WTC11 (cell line): ENCODE data around the gene CEP57L1. TPM values are rescaled to one million over a fixed set of nuclear protein-coding genes. Genes with fewer than 3 reads are reported as not detected.

Source experiments
- ATAC-seq: fragments of 200-7000 bp; cut with Tn5 transposase; 2 replicates; pipeline ENCODE4 v1.10.0; 2021; ENCODE audit warnings: mild to moderate bottlenecking, moderate library complexity
- CTCF ChIA-PET: fragments of 300-600 bp; sonication (Branson Sonifier 250); formaldehyde crosslinking; loops from one replicate; lab custom pipeline; 2021; ENCODE audit warnings: antibody characterized with exemption; lab: Charles Lee
- POLR2A ChIA-PET: fragments of 350-600 bp; sonication (Branson Sonifier 250); formaldehyde crosslinking; loops from one replicate; lab custom pipeline; 2021; ENCODE audit warnings: antibody characterized with exemption; lab: Charles Lee
- DNase-seq: peaks from one replicate; pipeline ENCODE4 v3.0.0; 2021; ENCODE audit warnings: low spot score
- H3K27ac Mint-ChIP-seq: 2 replicates; pipeline ENCODE4 v1.8.0; 2021; ENCODE audit warnings: mixed read lengths
- H3K27me3 Mint-ChIP-seq: 2 replicates; pipeline ENCODE4 v1.8.0; 2021; ENCODE audit warnings: low read depth, mild to moderate bottlenecking, moderate library complexity, mixed read lengths
- H3K36me3 Mint-ChIP-seq: 2 replicates; pipeline ENCODE4 v1.8.0; 2021; ENCODE audit warnings: mixed read lengths
- H3K4me1 Mint-ChIP-seq: 2 replicates; pipeline ENCODE4 v1.8.0; 2022; ENCODE audit warnings: mixed read lengths
- H3K4me3 Mint-ChIP-seq: 2 replicates; pipeline ENCODE4 v1.8.0; 2021; ENCODE audit warnings: mild to moderate bottlenecking, moderate library complexity, mixed read lengths
- H3K9me3 Mint-ChIP-seq: 2 replicates; pipeline ENCODE4 v1.8.0; 2021; ENCODE audit warnings: mixed read lengths
- CREB1 ChIP-seq: sonication (generic); formaldehyde crosslinking; IDR thresholded peaks from 2 replicates; pipeline ENCODE4 v1.8.0; 2023; ENCODE audit warnings: mild to moderate bottlenecking, missing genetic modification reagents
- E2F1 ChIP-seq: sonication (generic); formaldehyde crosslinking; IDR thresholded peaks from 2 replicates; pipeline ENCODE4 v1.8.0; 2022; ENCODE audit warnings: mild to moderate bottlenecking, missing genetic modification reagents
- EMX1 ChIP-seq: fragments of 250-450 bp; sonication (Bioruptor Pico); IDR thresholded peaks from 2 replicates; pipeline ENCODE4 v1.8.0; 2021; ENCODE audit warnings: mild to moderate bottlenecking
- ESRRA ChIP-seq: sonication (generic); formaldehyde crosslinking; IDR thresholded peaks from 2 replicates; pipeline ENCODE4 v1.8.1; 2022; ENCODE audit warnings: mild to moderate bottlenecking, missing genetic modification reagents, borderline replicate concordance
- FOXJ3 ChIP-seq: sonication (generic); formaldehyde crosslinking; IDR thresholded peaks from 2 replicates; pipeline ENCODE4 v1.9.0; 2021; ENCODE audit warnings: missing genetic modification reagents, mild to moderate bottlenecking, borderline replicate concordance
- FOXP1 ChIP-seq: sonication (generic); formaldehyde crosslinking; IDR thresholded peaks from 2 replicates; pipeline ENCODE4 v1.8.0; 2022; ENCODE audit warnings: missing genetic modification reagents, mild to moderate bottlenecking, moderate library complexity, borderline replicate concordance
- GABPB1 ChIP-seq: sonication (generic); formaldehyde crosslinking; IDR thresholded peaks from 2 replicates; pipeline ENCODE4 v1.8.1; 2023; ENCODE audit warnings: mild to moderate bottlenecking, missing genetic modification reagents
- JAZF1 ChIP-seq: fragments of 250-450 bp; sonication (Bioruptor Pico); IDR thresholded peaks from 2 replicates; pipeline ENCODE4 v1.9.0; 2021; ENCODE audit warnings: moderate library complexity, mild to moderate bottlenecking, inconsistent platforms
- KAT7 ChIP-seq: sonication (generic); formaldehyde crosslinking; IDR thresholded peaks from 2 replicates; pipeline ENCODE4 v1.8.1; 2023; ENCODE audit warnings: missing genetic modification reagents, mild to moderate bottlenecking, borderline replicate concordance
- MAX ChIP-seq: sonication (generic); formaldehyde crosslinking; IDR thresholded peaks from 2 replicates; pipeline ENCODE4 v1.8.0; 2022; ENCODE audit warnings: mild to moderate bottlenecking, missing genetic modification reagents
- NFE2L1 ChIP-seq: sonication (generic); formaldehyde crosslinking; IDR thresholded peaks from 2 replicates; pipeline ENCODE4 v1.8.1; 2023; ENCODE audit warnings: missing genetic modification reagents
- NFYB ChIP-seq: sonication (generic); formaldehyde crosslinking; conservative IDR thresholded peaks from 2 replicates; pipeline ENCODE4 v1.8.0; 2022; ENCODE audit warnings: low read depth, missing genetic modification reagents
- NR2C2 ChIP-seq: sonication (generic); formaldehyde crosslinking; IDR thresholded peaks from 2 replicates; pipeline ENCODE4 v1.8.0; 2022; ENCODE audit warnings: mild to moderate bottlenecking, missing genetic modification reagents
- PRDM15 ChIP-seq: sonication (generic); formaldehyde crosslinking; IDR thresholded peaks from 2 replicates; pipeline ENCODE4 v1.8.0; 2022; ENCODE audit warnings: missing genetic modification reagents
- PREB ChIP-seq: sonication (generic); formaldehyde crosslinking; IDR thresholded peaks from 2 replicates; pipeline ENCODE4 v1.8.1; 2022; ENCODE audit warnings: mild to moderate bottlenecking, missing genetic modification reagents, moderate library complexity, borderline replicate concordance
- SOX15 ChIP-seq: fragments of 250-450 bp; sonication (Bioruptor Pico); IDR thresholded peaks from 2 replicates; pipeline ENCODE4 v1.9.0; 2021; ENCODE audit warnings: mild to moderate bottlenecking
- STAT6 ChIP-seq: sonication (generic); formaldehyde crosslinking; conservative IDR thresholded peaks from 2 replicates; pipeline ENCODE4 v1.8.1; 2023; ENCODE audit warnings: mild to moderate bottlenecking, low read depth, missing genetic modification reagents, moderate library complexity
- TEAD1 ChIP-seq: sonication (generic); formaldehyde crosslinking; IDR thresholded peaks from 2 replicates; pipeline ENCODE4 v1.8.0; 2022; ENCODE audit warnings: mild to moderate bottlenecking, missing genetic modification reagents
- ZMAT4 ChIP-seq: fragments of 250-450 bp; sonication (Bioruptor Pico); IDR thresholded peaks from 2 replicates; pipeline ENCODE4 v1.9.0; 2021; ENCODE audit warnings: mild to moderate bottlenecking
- ZNF396 ChIP-seq: fragments of 250-450 bp; sonication (Bioruptor Pico); IDR thresholded peaks from 2 replicates; pipeline ENCODE4 v1.8.0; 2021; ENCODE audit warnings: mild to moderate bottlenecking, moderate library complexity, borderline replicate concordance
- ZNF416 ChIP-seq: fragments of 250-450 bp; sonication (Bioruptor Pico); IDR thresholded peaks from 2 replicates; pipeline ENCODE4 v1.9.0; 2021; ENCODE audit warnings: mild to moderate bottlenecking, inconsistent platforms
- ZNF671 ChIP-seq: fragments of 250-450 bp; sonication (Bioruptor Pico); IDR thresholded peaks from 2 replicates; pipeline ENCODE4 v1.8.0; 2021; ENCODE audit warnings: mild to moderate bottlenecking
- total RNA-seq: library from RNA; stranded (reverse); gene quantifications from 3 replicates; pipeline ENCODE4 v1.2.3, GENCODE V29; 2021

Gene CEP57L1
- total RNA-seq, 1 experiment from 2014 or later, result 13.1 TPM

GRCh38 chr6:109069746-109070145 lies 25.6 kb upstream of the CEP57L1 start (continued):
- no peak for TF ChIP-seq PRDM15
- TF ChIP-seq FOXJ3 (CRISPR knock-in tag), result no peak
- TF ChIP-seq CREB1 (CRISPR knock-in tag), result no peak
- no peak for TF ChIP-seq STAT6 (CRISPR knock-in tag)
- no peak for TF ChIP-seq ZNF396 (CRISPR knock-in tag)
- no peak for TF ChIP-seq E2F1 (CRISPR knock-in tag)
- no peak for TF ChIP-seq SOX15 (CRISPR knock-in tag)
- TF ChIP-seq GABPB1 (CRISPR knock-in tag), result no peak
- TF ChIP-seq JAZF1 (CRISPR knock-in tag), result no peak
- no peak for TF ChIP-seq ESRRA (CRISPR knock-in tag)
- no peak for TF ChIP-seq PREB
- TF ChIP-seq FOXP1 (CRISPR knock-in tag), result no peak
- no peak for TF ChIP-seq TEAD1 (CRISPR knock-in tag)
- TF ChIP-seq, all 79 proteins: peak for 0

- no peaks in the 10 kb centered on the region for H3K9me3 Mint-ChIP-seq
- no peaks in the 10 kb centered on the region for H3K36me3 Mint-ChIP-seq
- no peak overlapping the region for H3K4me3 Mint-ChIP-seq
- CTCF ChIA-PET, result interaction anchor here (0.6 to 3.9 kb wide), 5 partner anchors 103 to 529 kb away, joined by 3 to 26 read pairs (median 7); no protein-coding TSS in a partner anchor
- H3K27me3 Mint-ChIP-seq, result no peaks in the 10 kb centered on the region
- no peak overlapping the region for H3K27ac Mint-ChIP-seq
- peaks cover 4% of the 10 kb centered on the region for H3K4me1 Mint-ChIP-seq
- no peak for DNase-seq
- TF ChIP-seq STAT6 (CRISPR knock-in tag) (no peak), NFE2L1 (CRISPR knock-in tag) (no peak), EMX1 (no peak), E2F1 (CRISPR knock-in tag) (no peak), KAT7 (no peak), FOXJ3 (CRISPR knock-in tag) (no peak), ZNF416 (CRISPR knock-in tag) (no peak), ZMAT4 (CRISPR knock-in tag) (no peak), NFYB (no peak), MAX (CRISPR knock-in tag) (no peak), ZNF671 (no peak), NR2C2 (CRISPR knock-in tag) (no peak)
- TF ChIP-seq, all 79 proteins: peak for 0
- POLR2A ChIA-PET, result no interaction called here
- no peak for ATAC-seq
These were observed 24.0 kb upstream of the CEP57L1 start for GRCh38 chr6:109071125-109071917.
